ENCODE measurements around the gene MYRFL.

DNA sequence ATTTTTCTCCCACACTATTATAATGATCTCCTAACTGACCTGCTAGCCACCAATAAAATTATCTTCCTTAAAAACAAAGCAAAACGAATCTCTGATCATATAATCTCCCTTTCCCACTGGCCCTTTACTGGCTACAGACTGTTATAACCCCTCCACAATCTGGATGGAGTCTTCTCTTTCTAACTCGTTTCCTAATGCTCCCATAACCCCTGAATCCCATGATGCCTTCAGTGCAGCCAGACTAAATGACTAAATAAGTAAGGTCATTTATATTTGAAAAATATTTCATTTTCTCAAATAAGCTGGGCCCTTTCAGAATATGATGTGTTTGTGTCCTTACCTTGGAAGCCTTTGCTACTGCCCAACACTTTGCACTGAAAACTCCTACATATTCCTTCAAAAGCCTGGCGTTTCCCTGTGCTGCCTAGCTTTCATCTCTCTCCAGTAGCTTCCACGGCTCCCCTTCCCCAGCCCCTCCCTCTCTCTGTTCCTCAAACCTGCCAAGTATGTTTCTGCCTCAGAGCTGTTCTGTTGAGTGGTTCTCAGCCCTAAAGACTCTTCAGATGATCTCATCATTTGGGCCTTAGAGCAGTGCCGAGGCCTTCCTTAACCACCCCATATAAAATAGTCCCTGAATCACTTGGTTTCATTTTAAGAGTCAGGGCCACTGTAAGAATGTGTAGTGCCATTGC lies 91.7 kb downstream of the MYRFL start:
- TF ChIP-seq, protein P1, sequence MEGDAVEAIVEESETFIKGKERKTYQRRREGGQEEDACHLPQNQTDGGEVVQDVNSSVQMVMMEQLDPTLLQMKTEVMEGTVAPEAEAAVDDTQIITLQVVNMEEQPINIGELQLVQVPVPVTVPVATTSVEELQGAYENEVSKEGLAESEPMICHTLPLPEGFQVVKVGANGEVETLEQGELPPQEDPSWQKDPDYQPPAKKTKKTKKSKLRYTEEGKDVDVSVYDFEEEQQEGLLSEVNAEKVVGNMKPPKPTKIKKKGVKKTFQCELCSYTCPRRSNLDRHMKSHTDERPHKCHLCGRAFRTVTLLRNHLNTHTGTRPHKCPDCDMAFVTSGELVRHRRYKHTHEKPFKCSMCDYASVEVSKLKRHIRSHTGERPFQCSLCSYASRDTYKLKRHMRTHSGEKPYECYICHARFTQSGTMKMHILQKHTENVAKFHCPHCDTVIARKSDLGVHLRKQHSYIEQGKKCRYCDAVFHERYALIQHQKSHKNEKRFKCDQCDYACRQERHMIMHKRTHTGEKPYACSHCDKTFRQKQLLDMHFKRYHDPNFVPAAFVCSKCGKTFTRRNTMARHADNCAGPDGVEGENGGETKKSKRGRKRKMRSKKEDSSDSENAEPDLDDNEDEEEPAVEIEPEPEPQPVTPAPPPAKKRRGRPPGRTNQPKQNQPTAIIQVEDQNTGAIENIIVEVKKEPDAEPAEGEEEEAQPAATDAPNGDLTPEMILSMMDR (IDR thresholded peaks at IDR 0.05) = no peak
- TF ChIP-seq POLR2A (IDR thresholded peaks at IDR 0.05; ENCODE audit: low read depth) = no peak
- TF ChIP-seq POLR2AphosphoS5 (IDR thresholded peaks at IDR 0.05) = no peak
- no peak for TF ChIP-seq EP300 (IDR thresholded peaks at IDR 0.05)
